IPS-20b (cell line): ENCODE results near the gene CALHM4.

Experiments used
- H3K27ac ChIP-seq: one replicate; pipeline ENCODE4 v1.5.1; 2013; ENCODE audit warnings: low read length
- H3K27me3 ChIP-seq: 2 replicates; pipeline ENCODE4 v1.6.1; 2013; ENCODE audit warnings: mild to moderate bottlenecking, low read length, inconsistent platforms; ENCODE audit not compliant: insufficient read depth
- H3K36me3 ChIP-seq: 2 replicates; pipeline ENCODE4 v1.6.1; 2013; ENCODE audit warnings: low read depth, mild to moderate bottlenecking, inconsistent platforms, low read length, moderate library complexity; ENCODE audit not compliant: insufficient read depth
- H3K4me1 ChIP-seq: 2 replicates; pipeline ENCODE4 v1.6.1; 2013; ENCODE audit warnings: mild to moderate bottlenecking, control low read depth, inconsistent platforms, low read length, moderate library complexity; ENCODE audit not compliant: insufficient read depth
- H3K4me3 ChIP-seq: 2 replicates; pipeline ENCODE4 v1.5.1; 2013; ENCODE audit warnings: mild to moderate bottlenecking, low read length, inconsistent platforms
- H3K9ac ChIP-seq: 2 replicates; pipeline ENCODE4 v1.6.1; 2013; ENCODE audit warnings: low read depth, mild to moderate bottlenecking, inconsistent platforms, low read length, moderate library complexity
- H3K9me3 ChIP-seq: 2 replicates; pipeline ENCODE4 v1.6.1; 2013; ENCODE audit warnings: mild to moderate bottlenecking, low read depth, low read length, inconsistent platforms; ENCODE audit not compliant: insufficient read depth

CALHM4 gene

GRCh38 chr6:116545651-116546050, 7.9 kb upstream of the CALHM4 start, which contains the start of gene TRAPPC3L:
TRAPPC3L (minus strand) TSS chr6:116545684; CDS start chr6:116545514, 170 bp downstream.
- Histone ChIP-seq H3K27ac (no peak within 1 kb of the TSS), H3K4me1 (no peaks in the 10 kb centered on the region), H3K9ac (no peak within 1 kb of the TSS), H3K9me3 (no peaks in the 10 kb centered on the region), H3K36me3 (no peaks in the 10 kb centered on the region), H3K4me3 (no peak within 1 kb of the TSS), H3K27me3 (no peaks in the 10 kb centered on the region)

DNA sequence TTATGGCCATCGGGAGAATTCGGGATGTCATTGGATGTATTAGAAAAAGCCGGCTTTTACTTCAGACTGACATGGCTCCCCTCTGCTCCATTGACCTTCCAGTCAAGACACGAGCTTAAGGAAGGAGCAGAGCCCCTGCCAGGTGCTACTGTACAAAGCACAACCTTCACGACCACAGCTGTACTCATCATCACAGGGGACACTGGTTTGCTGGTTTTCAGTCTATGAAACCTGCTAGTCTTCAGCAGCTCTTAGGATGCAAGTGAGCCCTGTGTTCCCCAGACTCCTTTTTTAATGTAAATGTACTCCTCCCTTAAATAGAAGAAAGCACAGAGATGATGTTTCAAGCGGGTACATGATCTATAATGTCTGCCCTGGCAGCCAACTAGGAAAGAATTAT, 6.2 kb upstream of the CALHM4 start:
- H3K9me3 ChIP-seq, result no peaks in the 10 kb centered on the region
- no peaks in the 10 kb centered on the region for H3K36me3 ChIP-seq
- H3K27me3 ChIP-seq, result no peaks in the 10 kb centered on the region
- no peak overlapping the region for H3K27ac ChIP-seq
- H3K4me3 ChIP-seq, result no peak overlapping the region
- no peak overlapping the region for H3K9ac ChIP-seq
- no peaks in the 10 kb centered on the region for H3K4me1 ChIP-seq

DNA sequence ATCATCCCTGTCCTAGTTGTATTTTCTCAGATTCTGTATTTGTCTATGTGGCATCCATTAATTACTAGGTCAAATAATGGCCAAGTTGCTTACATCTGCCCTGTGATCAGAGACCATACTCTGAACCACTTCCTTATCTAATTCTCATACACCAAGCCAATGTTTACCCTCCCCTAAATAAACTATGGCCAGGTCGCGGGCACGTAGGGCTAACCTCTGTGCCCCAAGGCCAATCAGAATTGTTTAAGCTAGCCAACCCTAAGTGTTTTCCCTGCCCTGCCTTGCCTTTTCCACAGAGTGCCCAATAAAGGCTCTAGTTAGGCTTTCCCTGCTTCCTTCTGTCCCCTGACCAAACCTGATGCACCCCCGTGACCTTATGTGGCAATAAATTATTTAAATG, 2.8 kb upstream of the CALHM4 start:
- Histone ChIP-seq H3K9ac (no peak overlapping the region), H3K4me1 (no peaks in the 10 kb centered on the region), H3K4me3 (no peak overlapping the region), H3K9me3 (no peaks in the 10 kb centered on the region), H3K27me3 (no peaks in the 10 kb centered on the region), H3K27ac (no peak overlapping the region), H3K36me3 (no peaks in the 10 kb centered on the region)

GRCh38 chr6:116556065-116556464, 2.5 kb downstream of the CALHM4 start:
- no peak overlapping the region for H3K4me3 ChIP-seq
- H3K27ac ChIP-seq, result no peak overlapping the region
- H3K4me1 ChIP-seq, result no peaks in the 10 kb centered on the region
- no peaks in the 10 kb centered on the region for H3K9me3 ChIP-seq
- no peaks in the 10 kb centered on the region for H3K27me3 ChIP-seq
- H3K36me3 ChIP-seq, result no peaks in the 10 kb centered on the region
- H3K9ac ChIP-seq, result no peak overlapping the region

DNA sequence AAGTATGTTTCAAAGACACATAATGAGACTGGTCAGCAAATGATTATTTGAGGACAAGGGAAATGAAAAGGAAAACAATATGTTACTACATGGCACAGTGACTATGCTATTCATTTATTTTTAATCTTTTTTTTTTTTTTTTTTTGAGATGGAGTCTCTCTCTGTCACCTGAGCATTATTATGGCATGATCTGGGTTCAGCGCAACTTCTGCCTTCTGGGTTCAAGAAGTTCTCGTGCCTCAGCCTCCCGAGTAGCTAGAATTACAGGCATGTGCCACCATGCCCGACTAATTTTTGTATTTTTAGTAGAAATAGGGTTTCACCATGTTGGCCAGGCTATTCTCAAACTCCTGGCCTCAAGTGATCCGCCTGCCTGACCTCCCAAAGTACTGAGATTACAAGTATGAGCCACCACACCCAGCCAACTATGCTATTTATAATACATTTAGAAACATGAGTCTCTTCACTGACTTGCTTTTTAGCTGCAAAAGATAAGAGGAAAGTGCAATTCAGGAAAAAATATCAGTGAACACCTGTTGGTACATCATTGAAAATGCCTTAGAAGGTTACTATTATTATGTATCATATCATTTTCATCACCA, 3.4 kb downstream of the CALHM4 start:
- no peak overlapping the region for H3K27ac ChIP-seq
- no peaks in the 10 kb centered on the region for H3K9me3 ChIP-seq
- H3K4me1 ChIP-seq, result no peaks in the 10 kb centered on the region
- H3K36me3 ChIP-seq, result no peaks in the 10 kb centered on the region
- no peak overlapping the region for H3K4me3 ChIP-seq
- no peaks in the 10 kb centered on the region for H3K27me3 ChIP-seq
- H3K9ac ChIP-seq, result no peak overlapping the region

GRCh38 chr6:116557893-116558292, 4.3 kb downstream of the CALHM4 start:
- Histone ChIP-seq H3K27ac (no peak overlapping the region), H3K27me3 (no peaks in the 10 kb centered on the region), H3K4me1 (no peaks in the 10 kb centered on the region), H3K9me3 (no peaks in the 10 kb centered on the region), H3K36me3 (no peaks in the 10 kb centered on the region), H3K4me3 (no peak overlapping the region), H3K9ac (no peak overlapping the region)

GRCh38 chr6:116560130-116560529, 6.6 kb downstream of the CALHM4 start:
- no peaks in the 10 kb centered on the region for H3K27me3 ChIP-seq
- H3K9ac ChIP-seq, result no peak overlapping the region
- no peaks in the 10 kb centered on the region for H3K9me3 ChIP-seq
- H3K27ac ChIP-seq, result no peak overlapping the region
- H3K36me3 ChIP-seq, result no peaks in the 10 kb centered on the region
- no peaks in the 10 kb centered on the region for H3K4me1 ChIP-seq
- H3K4me3 ChIP-seq, result no peak overlapping the region

DNA sequence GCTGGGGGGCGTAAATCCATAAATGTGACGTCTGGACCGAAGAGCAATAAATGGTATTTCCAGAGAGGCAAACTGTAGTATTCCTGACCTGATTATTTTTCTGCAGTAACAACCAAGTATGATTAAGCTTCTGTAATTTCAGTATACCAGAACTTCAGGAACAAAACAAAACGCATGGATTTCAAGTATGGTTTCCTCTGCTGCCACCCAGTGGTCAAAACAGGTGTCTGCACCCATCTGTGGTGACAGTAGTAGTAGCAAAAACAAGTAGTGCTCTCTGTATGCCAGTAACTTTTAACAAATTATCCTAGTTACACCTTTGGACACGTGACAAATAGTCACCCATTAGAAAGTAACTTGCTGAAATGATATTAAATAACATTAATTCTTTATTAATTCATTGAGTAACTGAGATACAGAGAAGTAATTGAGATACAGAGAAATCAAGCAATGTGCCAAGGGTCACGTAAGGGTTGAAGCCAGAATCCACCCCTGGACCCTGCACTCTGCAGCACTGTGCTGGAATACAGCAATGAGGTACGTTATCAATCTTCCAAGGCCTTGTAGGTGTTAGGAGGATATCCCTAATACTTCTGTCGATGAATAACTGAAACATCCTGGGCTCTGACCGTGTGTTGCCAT, 7.9 kb downstream of the CALHM4 start:
- H3K9me3 ChIP-seq, result no peaks in the 10 kb centered on the region
- H3K9ac ChIP-seq, result no peak overlapping the region

DNA sequence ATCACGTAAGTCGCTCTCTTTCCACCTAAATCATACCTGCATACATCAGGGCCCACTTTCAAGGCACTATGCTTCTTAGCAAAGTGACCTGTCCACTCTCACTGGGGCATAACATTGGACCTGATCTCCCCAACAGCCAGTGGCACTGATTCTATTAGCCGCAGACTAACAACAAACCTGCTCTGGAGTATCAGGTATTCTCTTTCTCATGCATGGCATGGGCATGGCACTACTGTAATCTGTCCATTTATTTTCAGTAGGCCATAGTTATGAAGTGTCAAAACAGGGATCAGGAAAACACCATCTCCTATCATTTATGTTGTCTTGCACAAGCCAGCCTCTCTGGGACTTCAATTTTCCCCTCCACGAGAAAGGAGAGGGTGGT, 8.5 kb downstream of the CALHM4 start:
- H3K9ac ChIP-seq, result no peak overlapping the region
- H3K27ac ChIP-seq, result no peak overlapping the region
- no peaks in the 10 kb centered on the region for H3K36me3 ChIP-seq
- H3K4me1 ChIP-seq, result no peaks in the 10 kb centered on the region
- H3K27me3 ChIP-seq, result no peaks in the 10 kb centered on the region
- no peak overlapping the region for H3K4me3 ChIP-seq
- H3K9me3 ChIP-seq, result no peaks in the 10 kb centered on the region

More for the DNA sequence above, 7.9 kb downstream of the CALHM4 start:
- Histone ChIP-seq H3K4me3 (no peak overlapping the region), H3K27ac (no peak overlapping the region), H3K27me3 (no peaks in the 10 kb centered on the region), H3K36me3 (no peaks in the 10 kb centered on the region), H3K4me1 (no peaks in the 10 kb centered on the region)

GRCh38 chr6:116562614-116563013, 9.1 kb downstream of the CALHM4 start:
- Histone ChIP-seq H3K9ac (no peak overlapping the region), H3K27ac (no peak overlapping the region), H3K4me1 (no peaks in the 10 kb centered on the region), H3K36me3 (no peaks in the 10 kb centered on the region), H3K4me3 (no peak overlapping the region), H3K9me3 (no peaks in the 10 kb centered on the region), H3K27me3 (no peaks in the 10 kb centered on the region)

- Histone ChIP-seq H3K9ac (no peak overlapping the region), H3K4me3 (no peak overlapping the region), H3K27me3 (no peaks in the 10 kb centered on the region), H3K4me1 (no peaks in the 10 kb centered on the region), H3K36me3 (no peaks in the 10 kb centered on the region), H3K27ac (no peak overlapping the region), H3K9me3 (no peaks in the 10 kb centered on the region)
Observed at GRCh38 chr6:116563830-116564229, 10.3 kb downstream of the CALHM4 start.

DNA sequence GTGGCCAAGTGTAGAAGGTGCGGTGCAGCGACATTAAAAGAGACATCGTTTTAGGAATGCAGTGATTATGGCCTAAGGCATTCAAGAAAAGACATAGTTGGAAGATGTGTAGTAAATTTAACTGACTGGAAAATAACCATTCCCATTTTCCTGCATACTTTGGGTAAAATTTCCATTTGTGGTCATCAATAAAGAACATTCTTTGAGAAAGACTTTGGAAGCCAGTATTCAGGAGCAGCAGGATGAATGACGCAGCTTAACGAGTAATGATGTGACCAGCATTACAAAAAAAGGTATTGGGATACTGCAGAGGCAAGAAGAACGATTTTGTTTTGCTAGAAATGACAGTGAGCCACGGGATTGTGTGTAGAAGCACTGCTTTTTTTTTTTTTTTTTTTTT, 10.8 kb downstream of the CALHM4 start:
- H3K27me3 ChIP-seq, result no peaks in the 10 kb centered on the region
- H3K4me3 ChIP-seq, result no peak overlapping the region
- H3K9ac ChIP-seq, result no peak overlapping the region
- no peaks in the 10 kb centered on the region for H3K9me3 ChIP-seq
- no peak overlapping the region for H3K27ac ChIP-seq
- H3K36me3 ChIP-seq, result no peaks in the 10 kb centered on the region
- no peaks in the 10 kb centered on the region for H3K4me1 ChIP-seq
